Urinary bladder (tissue), 4 donors: ENCODE measurements around the gene CAPZB. TPM values are rescaled to one million over a fixed set of nuclear protein-coding genes. Genes with fewer than 3 reads are reported as not detected.
A peak's percentile ranks its signal among the peaks of the same experiment; 100 is the strongest.

Experiments used
- DNase-seq: peaks from one replicate; pipeline ENCODE4 v3.0.0-alpha.2; 2015; ENCODE audit errors: extremely low spot score
- H3K27ac ChIP-seq: one replicate; pipeline ENCODE4 v1.5.1; 2013; ENCODE audit warnings: low read depth, mild to moderate bottlenecking, moderate library complexity
- H3K36me3 ChIP-seq: one replicate; pipeline ENCODE4 v1.6.1; 2013; ENCODE audit warnings: mild to moderate bottlenecking, moderate library complexity; ENCODE audit not compliant: insufficient read depth
- H3K4me1 ChIP-seq: one replicate; pipeline ENCODE4 v1.6.1; 2013; ENCODE audit warnings: mild to moderate bottlenecking, moderate library complexity; ENCODE audit not compliant: insufficient read depth
- H3K4me3 ChIP-seq: one replicate; pipeline ENCODE4 v1.5.1; 2013; ENCODE audit warnings: low read depth, low read length
- whole genome bisulfite sequencing: extraction: QIAGEN DNeasy Blood & Tissue Kit; methylation state at CpG from one replicate; pipeline ENCODE4 v1.1.7; 2013; 5-methylcytosine and 5-hydroxymethylcytosine counted together
- polyA plus RNA-seq: library from polyadenylated mRNA; stranded (reverse); fragments of 200-250 nt; gene quantifications from one replicate; pipeline ENCODE4 v1.2.3, GENCODE V29; 2013
- total RNA-seq: library from RNA; depleted of rRNA; stranded (reverse); fragments of >200 nt; gene quantifications from one replicate; pipeline ENCODE4 v1.2.3, GENCODE V29; 2014
- donor health status: healthy with polysubstance abuse.
- donor health status: healthy.

The CAPZB gene
- total and polyA plus RNA-seq, 2 donors = 77.1 to 372 TPM

GRCh38 chr1:19388980-19389379, 96.4 kb downstream of the CAPZB start:
- H3K36me3 ChIP-seq = no peaks in the 10 kb centered on the region
- H3K27ac ChIP-seq = no peak overlapping the region
- WGBS = 91% methylated on average over 9 of the region's 9 CpGs
- no peaks in the 10 kb centered on the region for H3K4me1 ChIP-seq
- DNase-seq = no peak
- no peak overlapping the region for H3K4me3 ChIP-seq

- H3K4me1 ChIP-seq = no peaks in the 10 kb centered on the region
- no peak overlapping the region for H3K27ac ChIP-seq
- 86% methylated on average over 4 of the region's 4 CpGs for WGBS
- peaks cover 2% of the 10 kb centered on the region for H3K36me3 ChIP-seq
- no peak for DNase-seq
- no peak overlapping the region for H3K4me3 ChIP-seq
Observed at GRCh38 chr1:19387045-19387467, 98.3 kb downstream of the CAPZB start.

GRCh38 chr1:19385869-19386591, 99.3 kb downstream of the CAPZB start:
- Histone ChIP-seq H3K27ac (peak overlapping the region; percentile 12), H3K4me1 (no peaks in the 10 kb centered on the region), H3K36me3 (peaks cover 2% of the 10 kb centered on the region), H3K4me3 (no peak overlapping the region)
- DNase-seq = no peak
- 34% methylated on average over 15 of the region's 15 CpGs for WGBS

- Histone ChIP-seq H3K4me3 (no peak overlapping the region), H3K27ac (no peak overlapping the region), H3K4me1 (no peaks in the 10 kb centered on the region), H3K36me3 (peaks cover 2% of the 10 kb centered on the region)
- no peak for DNase-seq
- WGBS = 90% methylated on average over 9 of the region's 9 CpGs
Observed at GRCh38 chr1:19385221-19385620, 100.1 kb downstream of the CAPZB start.

- no peak for DNase-seq
- Histone ChIP-seq H3K36me3 (peaks cover 2% of the 10 kb centered on the region), H3K4me3 (no peak overlapping the region), H3K27ac (no peak overlapping the region), H3K4me1 (no peaks in the 10 kb centered on the region)
- 89% methylated on average over 7 of the region's 7 CpGs for whole genome bisulfite sequencing
Observed at GRCh38 chr1:19384772-19385187, 100.6 kb downstream of the CAPZB start.

GRCh38 chr1:19384113-19384512, 101.2 kb downstream of the CAPZB start:
- no peaks in the 10 kb centered on the region for H3K4me1 ChIP-seq
- DNase-seq = no peak
- WGBS = 53% methylated on average over 4 of the region's 4 CpGs

GRCh38 chr1:19382222-19382621, 103.1 kb downstream of the CAPZB start:
- peaks cover 2% of the 10 kb centered on the region for H3K36me3 ChIP-seq
- no peak for DNase-seq

More at GRCh38 chr1:19384113-19384512, 101.2 kb downstream of the CAPZB start:
- H3K27ac ChIP-seq = no peak overlapping the region
- H3K4me3 ChIP-seq = no peak overlapping the region
- peaks cover 2% of the 10 kb centered on the region for H3K36me3 ChIP-seq

GRCh38 chr1:19381261-19381660, 104.1 kb downstream of the CAPZB start:
- H3K27ac ChIP-seq = no peak overlapping the region
- no peak for DNase-seq
- no peaks in the 10 kb centered on the region for H3K4me1 ChIP-seq
- H3K4me3 ChIP-seq = no peak overlapping the region
- H3K36me3 ChIP-seq = peaks cover 2% of the 10 kb centered on the region
- 60% methylated on average over 6 of the region's 6 CpGs for WGBS

More at GRCh38 chr1:19382222-19382621, 103.1 kb downstream of the CAPZB start:
- no peak overlapping the region for H3K27ac ChIP-seq
- H3K4me1 ChIP-seq = no peaks in the 10 kb centered on the region
- no peak overlapping the region for H3K4me3 ChIP-seq
- 52% methylated on average over 4 of the region's 4 CpGs for WGBS

- no peak for DNase-seq
- 90% methylated on average over 17 of the region's 17 CpGs for WGBS
- H3K36me3 ChIP-seq = peaks cover 2% of the 10 kb centered on the region
- no peaks in the 10 kb centered on the region for H3K4me1 ChIP-seq
- no peak overlapping the region for H3K4me3 ChIP-seq
- no peak overlapping the region for H3K27ac ChIP-seq
Observed at GRCh38 chr1:19377812-19378718, 107.3 kb downstream of the CAPZB start.

- Histone ChIP-seq H3K4me1 (no peaks in the 10 kb centered on the region), H3K4me3 (no peak overlapping the region), H3K27ac (no peak overlapping the region), H3K36me3 (no peaks in the 10 kb centered on the region)
- WGBS = 95% methylated on average over 7 of the region's 7 CpGs
- no peak for DNase-seq
Observed at GRCh38 chr1:19376428-19377372, 108.6 kb downstream of the CAPZB start.

GRCh38 chr1:19375631-19376400, 109.5 kb downstream of the CAPZB start:
- DNase-seq = no peak
- no peaks in the 10 kb centered on the region for H3K36me3 ChIP-seq
- no peaks in the 10 kb centered on the region for H3K4me1 ChIP-seq
- 79% methylated on average over 6 of the region's 6 CpGs for WGBS
- H3K4me3 ChIP-seq = no peak overlapping the region
- no peak overlapping the region for H3K27ac ChIP-seq

GRCh38 chr1:19374926-19375325, 110.4 kb downstream of the CAPZB start:
- 86% methylated on average over 8 of the region's 8 CpGs for WGBS
- Histone ChIP-seq H3K36me3 (no peaks in the 10 kb centered on the region), H3K27ac (no peak overlapping the region), H3K4me3 (no peak overlapping the region), H3K4me1 (no peaks in the 10 kb centered on the region)
- no peak for DNase-seq
